Chondrocyte (in vitro differentiated cells): ENCODE results near the gene HPF1. TPM values are rescaled to one million over a fixed set of nuclear protein-coding genes. Genes with fewer than 3 reads are reported as not detected.
A peak's percentile ranks its signal among the peaks of the same experiment; 100 is the strongest.
"Not testable (repeated sequence)": the region's sequence is repeated elsewhere in the genome, so short reads cannot be mapped to it uniquely, and the experiment has no call there.

ENCODE experiments used
- DNase-seq: peaks from one replicate; pipeline ENCODE4 v3.0.0; 2021; ENCODE audit warnings: mixed read lengths, low spot score
- H3K27ac Mint-ChIP-seq: one replicate; pipeline ENCODE4 v1.8.0; 2021; ENCODE audit warnings: mild to moderate bottlenecking, moderate library complexity, mixed read lengths; ENCODE audit not compliant: unreplicated experiment
- H3K27me3 Mint-ChIP-seq: 2 replicates; pipeline ENCODE4 v1.8.0; 2021; ENCODE audit warnings: low read depth, mixed read lengths
- H3K36me3 Mint-ChIP-seq: 2 replicates; pipeline ENCODE4 v1.8.0; 2021; ENCODE audit warnings: low read depth, mixed read lengths
- H3K4me1 Mint-ChIP-seq: 2 replicates; pipeline ENCODE4 v1.8.0; 2021; ENCODE audit warnings: low read depth, mild to moderate bottlenecking, mixed read lengths
- H3K4me3 Mint-ChIP-seq: one replicate; pipeline ENCODE4 v1.8.0; 2021; ENCODE audit warnings: mild to moderate bottlenecking, moderate library complexity, mixed read lengths; ENCODE audit not compliant: unreplicated experiment
- H3K9me3 Mint-ChIP-seq: 2 replicates; pipeline ENCODE4 v1.8.0; 2021; ENCODE audit warnings: low read depth, mixed read lengths
- CTCF ChIP-seq: fragments of 200-600 bp; sonication (generic); IDR thresholded peaks from 2 replicates; pipeline ENCODE4 v1.5.0; 2021; ENCODE audit warnings: antibody characterized with exemption, mild to moderate bottlenecking, moderate library complexity
- total RNA-seq: library from RNA; stranded (reverse); gene quantifications from 3 replicates; pipeline ENCODE4 v1.2.1, GENCODE V29; 2021

Gene HPF1
- total RNA-seq, 1 donor from 2014 or later = 20.2 TPM

GRCh38 chr4:169795585-169795984 is 37.8 kb upstream of the HPF1 start:
- H3K4me1 Mint-ChIP-seq = peaks cover 10% of the 10 kb centered on the region
- H3K27me3 Mint-ChIP-seq = peaks cover 19% of the 10 kb centered on the region
- H3K4me3 Mint-ChIP-seq = no peak overlapping the region
- TF ChIP-seq CTCF = no peak
- no peaks in the 10 kb centered on the region for H3K9me3 Mint-ChIP-seq
- DNase-seq = no peak
- no peak overlapping the region for H3K27ac Mint-ChIP-seq
- no peaks in the 10 kb centered on the region for H3K36me3 Mint-ChIP-seq

- H3K4me1 Mint-ChIP-seq = peaks cover 10% of the 10 kb centered on the region
- DNase-seq = no peak
- H3K36me3 Mint-ChIP-seq = no peaks in the 10 kb centered on the region
- H3K27ac Mint-ChIP-seq = no peak overlapping the region
- H3K4me3 Mint-ChIP-seq = peak overlapping the region; percentile 59
- peaks cover 43% of the 10 kb centered on the region for H3K27me3 Mint-ChIP-seq
- peak; percentile 85 for TF ChIP-seq CTCF
- no peaks in the 10 kb centered on the region for H3K9me3 Mint-ChIP-seq
These were observed 33.9 kb upstream of the HPF1 start for GRCh38 chr4:169791527-169792156.

GRCh38 chr4:169791062-169791461 is 33.3 kb upstream of the HPF1 start:
- no peaks in the 10 kb centered on the region for H3K9me3 Mint-ChIP-seq
- peaks cover 49% of the 10 kb centered on the region for H3K27me3 Mint-ChIP-seq
- no peak overlapping the region for H3K27ac Mint-ChIP-seq
- H3K36me3 Mint-ChIP-seq = no peaks in the 10 kb centered on the region
- DNase-seq = no peak
- no peak for TF ChIP-seq CTCF
- peak overlapping the region; percentile 59 for H3K4me3 Mint-ChIP-seq
- H3K4me1 Mint-ChIP-seq = peaks cover 10% of the 10 kb centered on the region

- Mint-ChIP-seq H3K27me3 (peaks cover 1% of the 10 kb centered on the region), H3K36me3 (peaks cover 1% of the 10 kb centered on the region), H3K9me3 (peaks cover 3% of the 10 kb centered on the region), H3K4me1 (peaks cover 14% of the 10 kb centered on the region), H3K27ac (no peak overlapping the region), H3K4me3 (no peak overlapping the region)
- no peak for DNase-seq
- no peak for TF ChIP-seq CTCF
These were observed 17.0 kb upstream of the HPF1 start for GRCh38 chr4:169774466-169775445.

- no peak for TF ChIP-seq CTCF
- Mint-ChIP-seq H3K36me3 (peaks cover 1% of the 10 kb centered on the region), H3K4me3 (no peak overlapping the region), H3K27ac (no peak overlapping the region), H3K4me1 (peaks cover 14% of the 10 kb centered on the region), H3K9me3 (peaks cover 3% of the 10 kb centered on the region), H3K27me3 (peaks cover 3% of the 10 kb centered on the region)
- DNase-seq = no peak
These were observed 16.1 kb upstream of the HPF1 start for GRCh38 chr4:169773889-169774288.

GRCh38 chr4:169771556-169772080 is 13.9 kb upstream of the HPF1 start:
- not testable (repeated sequence) for H3K9me3 Mint-ChIP-seq, H3K36me3 Mint-ChIP-seq, DNase-seq, H3K27ac Mint-ChIP-seq, H3K27me3 Mint-ChIP-seq, H3K4me3 Mint-ChIP-seq
- H3K4me1 Mint-ChIP-seq = peaks cover 14% of the 10 kb centered on the region
